IPS-15b (cell line): Measurements from ENCODE around the gene CASK.
"Not testable (repeated sequence)": the region's sequence is repeated elsewhere in the genome, so short reads cannot be mapped to it uniquely, and the experiment has no call there.

Source experiments
- H3K27me3 ChIP-seq: one replicate; pipeline ENCODE4 v1.6.1; 2013; ENCODE audit warnings: low read length; ENCODE audit not compliant: control insufficient read depth, insufficient read depth
- H3K36me3 ChIP-seq: one replicate; pipeline ENCODE4 v1.6.1; 2013; ENCODE audit warnings: low read length; ENCODE audit not compliant: control insufficient read depth, insufficient read depth
- H3K4me1 ChIP-seq: one replicate; pipeline ENCODE4 v1.6.1; 2013; ENCODE audit warnings: mild to moderate bottlenecking, low read length; ENCODE audit not compliant: control insufficient read depth, insufficient read depth
- H3K4me3 ChIP-seq: one replicate; pipeline ENCODE4 v1.5.1; 2013; ENCODE audit warnings: low read depth, low read length
- H3K9ac ChIP-seq: one replicate; pipeline ENCODE4 v1.6.1; 2013; ENCODE audit warnings: low read depth, mild to moderate bottlenecking, low read length
- H3K9me3 ChIP-seq: one replicate; pipeline ENCODE4 v1.6.1; 2013; ENCODE audit warnings: mild to moderate bottlenecking, low read length; ENCODE audit not compliant: control insufficient read depth, insufficient read depth

Gene CASK

GRCh38 chrX:41653125-41653524 is 270.2 kb downstream of the CASK start:
- H3K27me3 ChIP-seq: no peaks in the 10 kb centered on the region

GRCh38 chrX:41646201-41646600 is 277.2 kb downstream of the CASK start:
- not testable (repeated sequence) for H3K4me3 ChIP-seq, H3K36me3 ChIP-seq, H3K9ac ChIP-seq, H3K9me3 ChIP-seq, H3K27me3 ChIP-seq
- H3K4me1 ChIP-seq: peaks cover 13% of the 10 kb centered on the region

More at GRCh38 chrX:41653125-41653524, 270.2 kb downstream of the CASK start:
- peaks cover 6% of the 10 kb centered on the region for H3K4me1 ChIP-seq
- H3K4me3 ChIP-seq: no peak overlapping the region
- peaks cover 6% of the 10 kb centered on the region for H3K36me3 ChIP-seq
- H3K9ac ChIP-seq: no peak overlapping the region
- no peaks in the 10 kb centered on the region for H3K9me3 ChIP-seq

- Histone ChIP-seq H3K4me1 (peaks cover 4% of the 10 kb centered on the region), H3K9ac (no peak overlapping the region), H3K27me3 (no peaks in the 10 kb centered on the region), H3K4me3 (no peak overlapping the region), H3K36me3 (peaks cover 3% of the 10 kb centered on the region), H3K9me3 (no peaks in the 10 kb centered on the region)
Observed at GRCh38 chrX:41634284-41634683, 289.1 kb downstream of the CASK start.

GRCh38 chrX:41630091-41630490 is 293.3 kb downstream of the CASK start:
- Histone ChIP-seq H3K4me1 (peaks cover 2% of the 10 kb centered on the region), H3K27me3 (no peaks in the 10 kb centered on the region), H3K36me3 (peaks cover 3% of the 10 kb centered on the region), H3K4me3 (no peak overlapping the region), H3K9me3 (no peaks in the 10 kb centered on the region), H3K9ac (no peak overlapping the region)

GRCh38 chrX:41629539-41629938 is 293.8 kb downstream of the CASK start:
- Histone ChIP-seq H3K4me1 (peaks cover 2% of the 10 kb centered on the region), H3K27me3 (no peaks in the 10 kb centered on the region), H3K36me3 (peaks cover 3% of the 10 kb centered on the region)

GRCh38 chrX:41621222-41621723 is 302.1 kb downstream of the CASK start:
- Histone ChIP-seq H3K9ac (no peak overlapping the region), H3K36me3 (no peaks in the 10 kb centered on the region), H3K4me3 (no peak overlapping the region), H3K27me3 (no peaks in the 10 kb centered on the region), H3K9me3 (no peaks in the 10 kb centered on the region), H3K4me1 (peaks cover 2% of the 10 kb centered on the region)

More at GRCh38 chrX:41629539-41629938, 293.8 kb downstream of the CASK start:
- Histone ChIP-seq H3K9ac (no peak overlapping the region), H3K9me3 (no peaks in the 10 kb centered on the region), H3K4me3 (no peak overlapping the region)

- Histone ChIP-seq H3K9me3 (no peaks in the 10 kb centered on the region), H3K9ac (no peak overlapping the region), H3K36me3 (no peaks in the 10 kb centered on the region), H3K27me3 (no peaks in the 10 kb centered on the region), H3K4me3 (no peak overlapping the region), H3K4me1 (peaks cover 2% of the 10 kb centered on the region)
Observed at GRCh38 chrX:41619221-41619620, 304.1 kb downstream of the CASK start.

GRCh38 chrX:41616935-41617334 is 306.4 kb downstream of the CASK start:
- peaks cover 2% of the 10 kb centered on the region for H3K4me1 ChIP-seq

GRCh38 chrX:41616255-41616654 is 307.1 kb downstream of the CASK start:
- Histone ChIP-seq H3K4me3 (no peak overlapping the region), H3K9me3 (no peaks in the 10 kb centered on the region), H3K4me1 (peaks cover 1% of the 10 kb centered on the region), H3K27me3 (no peaks in the 10 kb centered on the region), H3K36me3 (no peaks in the 10 kb centered on the region), H3K9ac (no peak overlapping the region)

More at GRCh38 chrX:41616935-41617334, 306.4 kb downstream of the CASK start:
- H3K27me3 ChIP-seq: no peaks in the 10 kb centered on the region
- no peak overlapping the region for H3K4me3 ChIP-seq
- H3K9ac ChIP-seq: no peak overlapping the region
- H3K36me3 ChIP-seq: no peaks in the 10 kb centered on the region
- no peaks in the 10 kb centered on the region for H3K9me3 ChIP-seq

- Histone ChIP-seq H3K4me1 (peaks cover 11% of the 10 kb centered on the region), H3K27me3 (no peaks in the 10 kb centered on the region), H3K9me3 (no peaks in the 10 kb centered on the region), H3K36me3 (no peaks in the 10 kb centered on the region), H3K9ac (no peak overlapping the region), H3K4me3 (no peak overlapping the region)
Observed at GRCh38 chrX:41608244-41608643, 315.1 kb downstream of the CASK start.

GRCh38 chrX:41607264-41607832 is 316.0 kb downstream of the CASK start:
- no peaks in the 10 kb centered on the region for H3K27me3 ChIP-seq
- no peaks in the 10 kb centered on the region for H3K36me3 ChIP-seq
- H3K4me3 ChIP-seq: no peak overlapping the region
- H3K9me3 ChIP-seq: no peaks in the 10 kb centered on the region
- no peak overlapping the region for H3K9ac ChIP-seq
- peaks cover 16% of the 10 kb centered on the region for H3K4me1 ChIP-seq

GRCh38 chrX:41606057-41606456 is 317.3 kb downstream of the CASK start:
- H3K27me3 ChIP-seq, H3K9me3 ChIP-seq, H3K4me3 ChIP-seq, H3K9ac ChIP-seq, H3K36me3 ChIP-seq: not testable (repeated sequence)
- peaks cover 16% of the 10 kb centered on the region for H3K4me1 ChIP-seq
